Sciatic nerve (tissue), 2 donors: ENCODE results near the gene SPATA2L. TPM values are rescaled to one million over a fixed set of nuclear protein-coding genes. Genes with fewer than 3 reads are reported as not detected.
"Not testable (repeated sequence)": the region's sequence is repeated elsewhere in the genome, so short reads cannot be mapped to it uniquely, and the experiment has no call there.

Experiments
- ATAC-seq: fragments of 200-7000 bp; cut with Tn5 transposase; one replicate; pipeline ENCODE4 v1.9.1; 2020; ENCODE audit warnings: mild to moderate bottlenecking, moderate library complexity
- DNase-seq: peaks from one replicate; pipeline ENCODE4 v3.0.0-alpha.2; 2020; ENCODE audit warnings: low spot score
- intact Hi-C: fragments of 100-400 bp; cut with DNase I; formaldehyde crosslinking; loops from one replicate; pipeline ENCODE4 v1.14.2; 2022
- total RNA-seq: library from RNA; stranded (reverse); fragmentation: NEBNext Ultra II Directional; extraction: Animal tissue kit (Norgen Biotek cat#: 25700); gene quantifications from one replicate; pipeline ENCODE4 v1.2.1, GENCODE V29; 2021
- donor health status: DM: no; HTN: no; CAD: no.
- donor health status: DM: no; HTN: no; CAD: no.

Gene SPATA2L
- total RNA-seq, 1 donor from 2014 or later = 10.6 TPM

DNA sequence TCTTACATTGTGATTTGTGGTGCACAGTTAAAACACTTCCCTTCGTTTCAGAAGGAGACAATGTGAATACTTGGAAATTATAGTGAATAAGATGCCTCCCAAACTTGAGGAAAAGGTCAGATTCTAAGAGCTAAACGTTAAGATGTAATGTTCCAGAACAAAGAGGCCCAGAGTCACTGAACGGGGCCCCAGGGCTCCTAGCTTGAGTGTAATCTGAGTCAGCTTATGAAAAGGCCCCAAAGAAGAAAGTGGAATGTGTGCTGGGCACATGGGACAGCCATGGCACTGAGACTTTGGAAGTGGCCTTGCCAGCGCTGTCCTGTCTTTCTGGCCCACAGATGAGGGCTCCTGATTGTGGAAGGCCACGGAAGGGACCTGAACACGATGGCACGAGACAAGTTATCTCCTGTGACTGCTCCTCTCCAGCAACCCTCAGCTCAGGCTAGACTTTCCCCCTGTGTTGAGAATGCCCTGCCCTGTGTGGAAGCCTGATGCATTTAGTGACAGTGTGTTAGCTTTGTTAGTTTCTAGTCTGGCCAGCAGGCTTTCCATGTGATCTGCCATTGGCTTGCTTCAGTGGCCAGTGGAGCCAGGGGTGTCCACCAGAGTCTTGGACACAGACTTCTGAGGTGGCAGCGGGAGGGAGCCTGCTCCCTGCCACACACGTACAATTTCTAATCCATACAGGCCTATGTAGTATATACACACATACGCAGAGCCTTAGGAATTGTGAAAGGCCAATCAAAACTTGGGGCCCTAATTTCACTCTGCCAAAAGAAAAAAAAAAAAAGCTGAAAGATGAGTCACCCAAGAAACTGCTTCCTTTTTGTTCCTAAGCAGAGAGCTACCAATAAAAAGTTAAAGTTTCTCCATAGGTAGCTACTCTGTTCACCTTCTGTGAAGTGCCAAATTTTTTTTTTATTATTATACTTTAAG is 30.7 kb downstream of the SPATA2L start:
- intact Hi-C loops = no loop called here
- ATAC-seq (no peak), DNase-seq (no peak)

DNA sequence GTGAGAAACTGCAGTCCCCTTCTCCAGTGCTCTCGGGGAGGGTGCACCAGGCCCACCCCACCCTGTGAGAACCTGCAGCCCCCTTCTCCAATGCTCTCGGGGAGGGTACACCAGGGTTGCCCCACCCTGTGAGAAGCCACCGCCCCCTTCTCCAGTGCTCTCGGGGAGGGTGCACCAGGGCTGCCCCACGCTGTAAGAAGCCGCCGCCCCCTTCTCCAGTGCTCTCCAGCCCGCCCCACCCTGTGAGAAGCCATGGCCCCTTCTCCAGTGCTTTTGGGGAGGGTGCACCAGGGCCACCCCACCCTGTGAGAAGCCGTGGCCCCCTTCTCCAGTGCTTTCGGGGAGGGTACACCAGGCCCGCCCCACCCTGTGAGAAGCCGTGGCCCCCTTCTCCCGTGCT is 31.8 kb downstream of the SPATA2L start:
- ATAC-seq (no peak), DNase-seq (no peak)
- intact Hi-C loops = no loop called here

DNA sequence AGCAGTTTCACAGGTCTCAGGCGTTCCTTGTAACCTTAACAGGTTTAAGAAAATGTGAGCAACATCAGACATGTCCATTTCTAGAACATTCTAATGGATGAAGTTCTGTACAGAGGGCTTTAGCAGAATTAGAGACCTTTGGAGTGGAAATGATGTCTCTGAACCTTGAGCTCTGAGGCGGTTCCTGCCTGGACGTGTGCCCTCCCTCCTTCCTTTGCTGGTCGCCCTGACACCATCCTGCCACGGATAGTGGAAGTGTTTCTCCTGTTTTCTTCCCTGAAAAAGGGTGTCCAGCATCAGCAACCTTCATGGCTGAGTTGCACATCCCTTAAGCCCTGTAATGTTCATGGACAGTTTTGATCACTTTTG is 32.7 kb downstream of the SPATA2L start:
- ATAC-seq (no peak), DNase-seq (no peak)
- intact Hi-C loops = no loop called here

DNA sequence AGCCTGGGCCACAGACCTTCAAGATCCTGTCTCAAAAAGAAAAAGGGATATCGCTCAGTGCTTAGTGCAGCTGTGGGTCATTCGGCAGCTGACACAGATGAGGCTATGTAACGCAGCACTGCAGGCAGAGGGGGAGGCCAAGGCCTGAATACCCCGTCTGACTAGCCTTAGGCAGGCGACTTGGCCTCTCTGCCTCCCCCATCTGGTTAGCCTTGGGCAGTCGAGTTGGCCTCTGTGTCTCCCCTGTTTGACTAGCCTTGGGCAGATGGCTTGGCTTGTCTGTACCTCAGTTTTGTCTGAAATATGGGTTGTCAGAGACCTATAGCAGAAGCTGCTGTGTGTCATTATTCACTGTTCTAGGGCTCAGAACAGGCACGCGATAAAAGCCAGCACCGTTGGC is 33.9 kb downstream of the SPATA2L start:
- no peak for DNase-seq
- intact Hi-C loops = no loop called here
- no peak for ATAC-seq

DNA sequence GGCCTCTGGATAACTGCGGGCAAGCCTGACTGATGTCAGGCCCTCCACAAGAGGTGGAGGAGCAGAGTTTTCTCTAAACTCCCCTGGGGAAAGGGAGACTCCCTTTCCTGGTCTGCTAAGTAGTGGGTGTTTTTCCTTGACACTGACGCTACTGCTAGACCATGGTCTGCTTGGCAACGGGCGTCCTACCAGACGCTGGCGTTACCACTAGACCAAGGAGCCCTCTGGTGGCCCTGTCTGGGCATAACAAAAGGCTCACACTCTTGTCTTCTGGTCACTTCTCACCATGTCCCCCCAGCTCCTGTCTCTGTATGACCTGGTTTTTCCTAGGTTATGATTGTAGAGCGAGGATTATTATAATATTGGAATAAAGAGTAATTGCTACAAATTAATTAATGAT is 34.5 kb downstream of the SPATA2L start:
- intact Hi-C loops, ATAC-seq, DNase-seq: not testable (repeated sequence)

DNA sequence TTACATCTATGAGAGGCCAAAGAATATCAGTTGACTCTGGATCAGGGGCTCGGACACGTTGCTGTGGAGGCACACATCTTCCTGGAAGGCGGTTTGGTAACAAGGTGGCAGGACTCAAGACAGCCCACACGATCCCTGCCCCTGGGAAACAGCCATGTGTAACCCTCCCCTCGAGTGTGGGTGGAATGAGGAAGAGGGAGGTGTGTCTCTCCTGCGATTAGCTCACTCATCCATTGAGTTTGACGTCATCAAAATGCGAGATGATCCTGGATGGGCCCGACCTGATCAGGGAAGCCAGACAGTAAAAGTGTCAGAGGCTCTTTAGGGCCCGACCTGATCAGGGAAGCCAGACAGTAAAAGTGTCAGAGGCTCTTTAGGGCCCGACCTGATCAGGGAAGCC is 37.3 kb downstream of the SPATA2L start:
- ATAC-seq, intact Hi-C loops: not testable (repeated sequence)

DNA sequence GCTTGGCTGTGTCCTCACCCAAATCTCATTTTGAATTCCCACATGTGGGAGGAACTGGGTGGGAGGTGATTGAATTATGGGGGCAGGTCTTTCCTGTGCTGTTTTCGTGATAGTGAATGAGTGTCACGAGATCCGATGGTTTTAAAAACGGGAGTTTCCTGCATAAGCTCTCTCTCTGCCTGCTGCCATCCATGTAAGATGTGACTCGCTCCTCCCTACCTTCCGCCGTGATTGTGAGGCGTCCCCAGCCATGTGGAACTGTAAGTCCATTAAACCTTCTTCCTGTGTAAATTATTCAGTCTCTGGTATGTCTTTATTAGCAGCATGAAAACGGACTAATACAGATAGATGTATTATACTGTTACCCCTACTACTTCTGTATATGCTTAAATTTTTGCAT is 40.3 kb downstream of the SPATA2L start:
- DNase-seq (no peak), ATAC-seq (no peak)
- intact Hi-C loops = no loop called here

More for the DNA sequence above, 37.3 kb downstream of the SPATA2L start:
- not testable (repeated sequence) for DNase-seq

DNA sequence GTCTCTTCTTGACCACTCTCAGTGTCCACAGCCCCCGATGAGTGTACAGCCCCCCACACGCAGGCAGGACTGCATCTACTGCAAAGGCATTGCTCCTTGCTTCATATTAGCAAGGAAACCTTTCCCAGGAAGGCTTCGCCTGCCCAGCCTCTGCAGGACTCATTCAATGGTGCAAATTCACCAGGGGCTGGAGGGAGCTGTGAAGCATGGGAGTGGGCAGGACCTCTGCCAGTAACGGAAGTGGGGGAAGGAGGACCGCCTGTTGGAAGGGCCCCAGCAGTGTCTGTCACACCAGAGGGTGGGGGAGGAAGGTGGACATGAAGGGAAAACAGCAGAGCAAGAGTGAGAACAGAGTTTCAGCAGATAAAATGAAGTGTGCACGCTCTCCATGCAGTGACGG is 41.4 kb downstream of the SPATA2L start:
- intact Hi-C loops = no loop called here
- ATAC-seq (no peak), DNase-seq (no peak)

DNA sequence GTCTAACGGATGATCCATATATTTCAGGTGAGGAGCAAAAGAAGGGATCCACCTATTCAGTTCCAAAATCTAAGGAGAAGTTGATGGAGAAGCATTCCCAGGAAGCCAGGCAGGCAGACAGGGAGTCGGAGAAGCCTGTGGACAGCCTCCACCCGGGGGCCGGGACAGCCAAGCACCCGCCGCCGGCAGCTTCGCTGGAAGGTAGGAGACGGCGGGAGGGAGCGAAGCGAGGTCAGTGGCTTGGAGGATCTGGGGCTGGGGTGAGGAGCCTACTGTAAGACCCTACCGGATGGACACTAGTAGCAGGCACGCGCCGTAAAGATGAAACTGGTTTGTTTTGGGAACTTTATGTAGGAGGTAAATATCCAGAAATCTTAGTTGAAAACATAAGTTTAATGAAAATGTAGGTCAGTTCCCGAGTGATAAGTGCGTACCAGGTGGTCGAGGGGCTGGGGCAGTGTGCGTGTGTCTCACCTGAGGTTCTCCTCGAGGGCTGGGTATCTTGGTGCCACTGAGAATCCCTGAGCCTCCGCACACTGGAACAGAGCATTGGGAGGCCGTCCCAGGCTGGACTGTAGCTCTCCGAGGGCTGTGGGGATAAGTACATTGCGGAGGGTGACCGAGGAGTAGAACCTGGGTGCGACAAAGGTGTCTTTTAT is 43.2 kb downstream of the SPATA2L start:
- ATAC-seq = no peak

DNA sequence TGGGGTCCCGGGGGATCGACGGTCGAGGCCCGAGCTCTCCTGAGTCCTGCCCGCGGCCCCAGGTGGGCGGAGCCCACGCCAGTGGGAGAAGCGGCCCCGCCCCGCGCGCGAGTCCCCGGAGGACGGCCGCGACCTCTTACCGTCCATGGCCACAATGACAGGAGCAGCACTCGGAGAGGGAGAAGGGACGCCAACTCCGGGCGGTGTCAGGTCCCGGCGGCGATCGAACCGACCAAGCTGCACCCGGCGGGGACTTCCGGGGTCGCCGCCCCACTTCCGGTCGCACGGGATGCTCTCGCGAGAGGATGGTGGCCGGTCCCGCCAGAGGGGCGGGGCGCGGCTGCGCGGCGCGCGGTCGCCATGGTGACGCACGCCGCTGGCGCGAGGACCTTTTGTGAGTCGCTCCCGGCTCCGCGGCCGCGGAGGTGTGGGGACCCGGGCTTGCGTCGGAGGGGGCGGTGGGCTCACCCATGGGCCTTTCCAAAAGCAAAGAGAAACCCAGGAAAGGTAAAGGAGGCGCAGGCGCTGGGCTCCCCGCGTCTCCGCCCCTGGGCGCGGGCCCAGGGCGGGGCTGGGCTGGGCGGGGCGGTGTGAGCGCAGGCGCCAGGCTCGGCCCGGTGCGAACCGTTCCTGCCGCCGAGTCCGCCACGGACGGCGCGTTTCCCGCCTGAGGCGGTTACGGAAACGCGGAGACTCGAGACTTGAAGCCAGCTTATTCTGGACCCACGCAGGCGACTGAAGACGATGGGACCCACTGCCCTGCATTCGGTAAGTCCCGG is 43.9 kb downstream of the SPATA2L start, which contains the start of the genes CHMP1A and SPATA33:
CHMP1A (minus strand) TSS at position 267 of the 779 bp plus-strand sequence; CDS start at position 147, 120 bp downstream.
SPATA33 (plus strand) TSS at position 395 of the 779 bp plus-strand sequence; CDS start at position 471, 76 bp downstream.
- DNase-seq (peak; percentile 95), ATAC-seq (peak; percentile 98)
- intact Hi-C loops = no loop called here

More for the DNA sequence above, 43.2 kb downstream of the SPATA2L start:
- no peak for DNase-seq
- intact Hi-C loops = no loop called here

DNA sequence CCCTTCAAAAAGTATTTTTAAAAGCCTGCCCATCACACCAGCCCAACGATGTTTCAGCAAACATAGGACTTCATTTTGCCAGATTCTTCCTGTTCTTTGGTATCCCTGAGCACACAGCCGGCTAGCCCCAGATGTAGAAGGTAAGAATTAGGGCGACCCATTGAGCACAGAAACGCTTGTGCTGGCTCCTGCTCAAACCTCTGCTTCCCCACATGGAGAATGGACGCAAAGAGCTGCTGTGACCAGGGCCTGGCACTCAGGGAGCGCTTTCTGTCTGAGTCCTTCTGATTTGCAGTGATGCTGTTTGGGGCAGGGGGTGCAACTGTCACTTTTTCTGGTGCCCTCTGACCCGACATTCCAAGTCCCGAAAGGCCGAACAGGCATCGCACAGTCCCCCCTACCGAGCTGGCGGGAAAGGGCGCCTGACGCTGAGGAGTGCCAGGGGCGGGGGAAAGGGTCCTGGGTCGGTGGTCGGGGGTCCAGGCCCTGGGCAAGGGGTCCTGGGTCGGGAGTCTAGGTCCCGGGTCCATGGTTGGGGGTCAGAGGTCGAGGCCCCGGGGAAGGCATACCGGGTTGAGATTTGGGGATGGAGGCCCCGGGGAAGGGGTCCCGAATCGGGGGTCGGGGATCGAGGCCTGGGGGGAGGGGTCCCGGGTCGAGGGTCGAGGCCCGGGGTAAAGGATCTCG is 44.9 kb downstream of the SPATA2L start:
- ATAC-seq (no peak), DNase-seq (no peak)
- intact Hi-C loops = no loop called here

DNA sequence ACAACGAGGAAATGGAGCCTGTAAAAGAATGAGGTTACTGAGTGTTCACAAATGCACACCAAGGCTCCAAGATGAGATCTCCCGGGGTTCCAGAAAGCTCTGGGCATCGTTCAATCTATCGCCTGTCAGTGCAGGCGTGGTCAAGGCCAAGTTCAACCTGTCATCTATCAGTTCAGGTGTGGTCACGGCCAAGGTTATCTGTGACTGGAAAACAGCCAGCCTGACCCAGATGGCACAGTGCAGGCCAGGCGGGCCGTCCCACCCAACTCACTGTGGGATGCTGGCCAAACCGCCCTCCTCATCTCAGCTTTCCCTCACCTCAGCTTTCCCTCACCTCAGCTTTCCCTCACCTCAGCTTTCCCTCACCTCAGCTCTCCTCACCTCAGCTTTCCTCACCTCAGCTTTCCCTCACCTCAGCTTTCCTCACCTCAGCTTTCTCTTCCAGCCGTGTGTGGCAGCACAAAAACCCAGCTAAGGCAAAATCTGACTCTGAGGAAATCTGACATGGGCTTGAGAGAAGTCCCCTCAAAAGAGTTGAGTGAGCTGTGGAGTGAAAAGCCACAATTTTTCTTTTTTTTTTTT is 46.4 kb downstream of the SPATA2L start:
- no peak for DNase-seq
- intact Hi-C loops = no loop called here
- ATAC-seq = no peak

DNA sequence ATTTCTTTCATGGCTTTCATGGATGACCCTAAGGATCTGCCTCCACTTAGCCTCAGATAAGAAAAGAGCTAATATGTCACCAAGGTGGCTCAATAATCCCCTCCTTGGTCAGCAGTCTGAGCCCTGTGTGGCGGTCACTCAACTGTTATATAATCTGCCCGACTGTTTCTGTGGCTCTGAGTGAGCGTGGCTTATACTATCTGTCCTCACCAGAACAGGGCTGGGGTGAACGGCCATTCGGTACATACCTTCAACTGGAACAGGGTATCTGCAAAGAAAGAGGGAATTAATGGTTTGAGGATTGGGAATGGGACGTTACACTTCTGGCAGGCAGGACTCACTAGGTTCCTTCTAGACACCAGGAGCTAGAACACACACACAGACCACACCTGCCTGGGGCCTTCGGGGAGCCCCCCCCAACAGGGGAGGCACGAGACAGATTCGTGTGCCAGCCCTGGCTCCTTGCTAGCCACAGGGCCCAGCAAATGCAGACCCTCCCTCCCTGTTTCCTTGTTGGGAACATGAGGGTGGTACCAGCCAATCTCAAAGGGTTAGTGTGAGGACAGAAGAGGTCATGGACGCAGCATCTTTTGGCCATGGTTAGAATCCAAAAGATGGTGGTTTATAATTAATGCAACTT is 47.7 kb downstream of the SPATA2L start:
- DNase-seq = no peak
- intact Hi-C loops = no loop called here
- ATAC-seq = no peak

DNA sequence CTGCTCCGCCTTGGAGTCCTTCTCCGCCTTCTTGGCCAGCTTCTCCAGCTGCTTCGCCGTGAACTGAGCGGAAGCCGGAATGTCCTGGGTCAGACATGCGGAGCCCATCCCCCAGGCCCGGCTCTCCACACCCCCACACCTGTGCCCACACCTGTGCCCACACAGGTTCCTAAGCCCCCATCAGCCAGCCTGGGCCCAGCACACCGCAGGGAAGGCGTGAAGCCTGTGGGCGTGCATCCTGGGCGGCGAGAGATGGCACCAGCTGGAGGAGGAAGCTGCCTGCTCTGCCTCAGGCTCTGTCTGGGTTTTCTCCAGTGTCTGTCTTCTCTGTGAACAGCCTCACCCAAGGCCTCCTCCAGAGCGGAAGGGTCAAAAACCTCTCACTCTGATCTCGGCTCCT is 49.9 kb downstream of the SPATA2L start:
- ATAC-seq (no peak), DNase-seq (no peak)
- intact Hi-C loops = no loop called here

DNA sequence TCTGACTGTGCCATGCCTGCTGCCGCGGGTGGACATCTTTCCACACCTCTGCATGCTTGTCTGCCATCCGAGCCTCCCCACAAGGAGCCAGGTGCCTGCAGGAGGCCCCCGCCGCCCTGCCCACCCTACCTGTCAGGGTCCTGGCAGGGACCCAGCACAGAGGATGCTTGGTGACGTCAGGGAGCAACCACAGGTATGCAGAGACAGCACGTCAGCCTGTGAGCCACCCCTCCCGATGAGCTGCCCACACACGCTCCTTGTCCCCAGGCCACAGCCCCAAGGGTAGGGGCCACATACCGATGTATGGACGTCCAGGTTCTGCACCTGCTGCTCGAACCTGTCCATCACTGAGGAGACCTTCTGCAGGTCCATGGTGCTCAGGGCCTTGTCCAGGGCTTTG is 54.6 kb downstream of the SPATA2L start:
- DNase-seq = no peak
- ATAC-seq = no peak
- intact Hi-C loops = no loop called here
